Embryonic facial prominence (tissue), 1 donor: ENCODE measurements around the gene DCPS.
"Not testable (repeated sequence)": the region's sequence is repeated elsewhere in the genome, so short reads cannot be mapped to it uniquely, and the experiment has no call there.

ENCODE experiments used
- DNase-seq: peaks from one replicate; pipeline ENCODE4 v3.0.0-alpha.2; 2016; ENCODE audit errors: extremely low spot score

The DCPS gene

GRCh38 chr11:126344141-126345080, 40.6 kb downstream of the DCPS start:
- no peak for DNase-seq

DNA sequence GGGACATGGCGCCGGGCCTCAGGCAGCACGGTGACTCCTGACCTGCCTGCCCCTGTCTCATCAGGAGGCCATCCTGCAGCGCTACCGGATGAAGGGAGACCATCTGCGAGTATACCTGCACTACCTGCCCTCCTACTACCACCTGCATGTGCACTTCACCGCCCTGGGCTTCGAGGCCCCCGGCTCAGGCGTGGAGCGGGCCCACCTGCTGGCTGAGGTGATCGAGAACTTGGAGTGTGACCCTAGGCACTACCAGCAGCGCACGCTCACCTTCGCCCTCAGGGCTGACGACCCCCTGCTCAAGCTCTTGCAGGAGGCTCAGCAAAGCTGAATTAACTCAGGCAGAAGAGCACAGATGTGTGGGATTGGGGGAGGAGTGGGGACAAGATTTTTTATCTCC, 41.4 kb downstream of the DCPS start:
- DNase-seq = no peak

DNA sequence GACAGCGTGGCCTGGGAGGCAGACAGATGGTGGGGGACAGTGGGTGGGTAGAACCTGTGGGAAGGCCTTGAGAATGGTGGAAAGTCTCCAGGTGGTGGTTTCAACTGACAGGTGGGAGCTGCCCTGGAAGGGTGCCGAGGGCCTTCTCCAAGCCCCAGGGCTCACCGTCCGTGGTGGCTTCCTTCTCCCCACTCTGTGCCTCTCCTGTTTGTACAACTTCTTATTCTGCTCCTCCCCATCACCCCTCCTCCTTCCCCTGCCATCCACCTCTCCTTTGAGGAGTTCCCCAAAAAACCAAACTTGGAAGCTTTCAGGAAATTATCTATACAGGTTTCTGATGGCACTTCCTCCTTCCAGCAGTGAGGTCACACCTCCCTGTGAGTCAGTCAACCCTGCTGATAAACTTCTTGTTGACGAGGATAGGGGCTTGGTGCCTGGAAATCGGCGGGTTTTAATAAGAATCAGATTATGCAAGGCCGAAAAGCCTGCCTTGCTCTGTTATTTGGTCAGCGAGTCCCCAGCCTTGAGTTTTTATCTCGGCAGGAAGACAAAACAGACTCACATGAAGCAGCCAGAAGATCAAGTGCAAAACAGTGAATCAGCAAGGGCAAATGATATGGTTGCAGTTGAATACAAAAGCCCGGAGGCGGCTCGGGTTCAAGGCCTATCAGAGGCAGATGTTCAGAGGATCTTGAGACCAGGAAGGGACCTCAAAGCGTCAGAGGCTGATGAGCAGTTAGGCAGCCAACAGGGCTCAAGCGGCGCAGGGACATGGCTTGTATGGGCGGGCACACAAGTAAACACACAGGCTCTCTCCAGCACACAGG, 42.1 kb downstream of the DCPS start:
- no peak for DNase-seq

DNA sequence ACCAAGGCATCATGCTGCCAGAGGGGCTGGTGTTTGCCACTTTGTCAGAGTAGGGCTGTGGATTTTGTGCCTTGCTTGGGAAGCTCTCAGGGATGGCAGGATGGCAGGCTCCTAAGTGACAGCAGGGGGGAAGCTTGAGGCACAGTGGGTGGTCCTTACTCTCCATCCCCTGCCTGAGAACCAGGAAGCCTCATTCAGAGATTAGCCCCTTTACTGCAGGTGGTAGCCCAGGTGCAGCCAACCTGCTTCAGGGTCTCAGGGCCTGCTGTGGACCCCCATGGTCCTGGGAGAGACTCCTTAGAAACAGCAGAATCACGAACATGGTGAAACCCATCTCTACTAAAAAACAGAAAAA, 42.7 kb downstream of the DCPS start:
- DNase-seq = no peak

- not testable (repeated sequence) for DNase-seq
These were observed 43.1 kb downstream of the DCPS start for GRCh38 chr11:126346946-126347345.

DNA sequence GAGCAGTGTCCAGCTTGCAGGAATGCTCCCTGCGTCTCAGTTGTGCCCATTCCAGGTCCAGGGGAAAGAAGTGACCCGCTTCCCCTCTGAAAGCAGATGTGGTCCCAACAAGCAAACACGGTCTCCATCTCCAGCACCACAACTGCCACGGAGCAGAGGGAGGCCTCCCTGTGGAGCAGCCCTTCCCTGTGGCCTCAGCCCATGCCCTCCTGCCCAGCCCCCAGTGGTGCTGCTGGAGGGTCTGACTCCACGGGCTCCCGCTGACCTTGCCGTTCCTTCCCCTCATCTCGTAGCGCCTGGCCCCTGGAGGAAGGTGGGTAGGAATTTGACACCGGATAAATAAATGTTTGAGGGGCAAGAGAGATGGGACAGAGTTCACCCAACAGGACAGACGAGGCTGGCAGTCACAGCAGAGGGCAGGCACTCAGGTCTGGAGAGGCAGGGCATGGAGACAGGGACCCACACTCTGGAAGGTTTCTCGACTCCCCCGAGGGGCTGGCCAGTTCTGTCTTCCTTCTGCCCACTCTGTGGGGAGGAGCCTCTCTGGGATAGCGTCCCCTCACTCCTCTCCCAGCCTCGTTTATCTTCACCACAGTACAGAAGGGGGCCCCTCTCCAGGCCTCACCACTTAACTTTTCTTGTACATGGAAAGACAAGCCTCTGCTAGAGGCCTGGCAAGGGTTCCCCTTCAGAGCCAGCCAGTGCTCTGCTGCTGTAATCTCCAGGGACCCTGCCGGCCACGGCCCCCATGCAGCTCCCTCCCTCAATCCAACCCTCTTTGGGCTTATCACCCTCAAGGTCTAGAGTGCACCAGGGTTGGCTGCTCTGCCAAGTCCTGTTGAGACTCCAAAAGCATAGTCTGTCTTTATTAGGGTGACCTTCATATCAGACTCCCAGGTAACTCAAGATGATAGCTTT, 44.1 kb downstream of the DCPS start:
- no peak for DNase-seq

- DNase-seq = no peak
These were observed 45.1 kb downstream of the DCPS start for GRCh38 chr11:126348806-126349582.

- DNase-seq = no peak
These were observed 47.0 kb downstream of the DCPS start for GRCh38 chr11:126350836-126351235.

- no peak for DNase-seq
These were observed 48.3 kb downstream of the DCPS start for GRCh38 chr11:126352163-126352562.

GRCh38 chr11:126352934-126353801, 49.3 kb downstream of the DCPS start:
- DNase-seq = no peak

GRCh38 chr11:126354631-126355323, 50.9 kb downstream of the DCPS start:
- DNase-seq = no peak

DNA sequence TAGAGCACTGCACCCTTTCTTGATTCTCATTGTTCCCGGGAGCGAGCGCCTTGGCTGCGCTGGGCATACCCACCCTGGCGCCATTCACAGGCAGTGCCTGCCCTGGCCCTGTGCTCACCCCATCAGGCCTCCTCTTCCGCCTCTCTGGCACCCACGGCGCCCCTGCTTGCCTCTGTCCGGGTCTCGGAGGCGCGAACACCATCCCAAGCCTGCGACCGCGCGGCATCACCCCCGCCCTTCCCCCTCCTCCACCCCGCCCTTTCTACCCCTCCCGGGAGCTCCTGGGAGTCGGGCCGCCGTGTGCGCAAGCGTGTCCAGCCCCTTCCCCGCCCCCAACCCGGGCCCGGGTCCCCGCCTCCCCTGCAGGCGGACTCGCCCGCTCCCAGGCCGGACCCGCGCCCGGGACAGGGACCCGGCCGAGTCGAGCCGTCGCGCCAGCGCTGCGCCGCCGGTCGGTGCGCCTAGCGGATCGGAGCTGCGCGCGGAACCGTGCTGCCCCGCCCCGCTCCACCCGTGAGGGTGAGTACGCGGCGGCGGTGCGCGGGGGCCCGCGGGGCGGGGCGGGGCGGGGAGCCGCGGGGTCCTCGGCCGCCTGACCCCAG, 51.6 kb downstream of the DCPS start, which contains the start of gene ST3GAL4:
Gene ST3GAL4 (plus strand): TSS at position 363 of the 602 bp plus-strand sequence. CDS start 50,470 bp downstream, outside the sequence.
- peak; percentile 59 for DNase-seq

DNA sequence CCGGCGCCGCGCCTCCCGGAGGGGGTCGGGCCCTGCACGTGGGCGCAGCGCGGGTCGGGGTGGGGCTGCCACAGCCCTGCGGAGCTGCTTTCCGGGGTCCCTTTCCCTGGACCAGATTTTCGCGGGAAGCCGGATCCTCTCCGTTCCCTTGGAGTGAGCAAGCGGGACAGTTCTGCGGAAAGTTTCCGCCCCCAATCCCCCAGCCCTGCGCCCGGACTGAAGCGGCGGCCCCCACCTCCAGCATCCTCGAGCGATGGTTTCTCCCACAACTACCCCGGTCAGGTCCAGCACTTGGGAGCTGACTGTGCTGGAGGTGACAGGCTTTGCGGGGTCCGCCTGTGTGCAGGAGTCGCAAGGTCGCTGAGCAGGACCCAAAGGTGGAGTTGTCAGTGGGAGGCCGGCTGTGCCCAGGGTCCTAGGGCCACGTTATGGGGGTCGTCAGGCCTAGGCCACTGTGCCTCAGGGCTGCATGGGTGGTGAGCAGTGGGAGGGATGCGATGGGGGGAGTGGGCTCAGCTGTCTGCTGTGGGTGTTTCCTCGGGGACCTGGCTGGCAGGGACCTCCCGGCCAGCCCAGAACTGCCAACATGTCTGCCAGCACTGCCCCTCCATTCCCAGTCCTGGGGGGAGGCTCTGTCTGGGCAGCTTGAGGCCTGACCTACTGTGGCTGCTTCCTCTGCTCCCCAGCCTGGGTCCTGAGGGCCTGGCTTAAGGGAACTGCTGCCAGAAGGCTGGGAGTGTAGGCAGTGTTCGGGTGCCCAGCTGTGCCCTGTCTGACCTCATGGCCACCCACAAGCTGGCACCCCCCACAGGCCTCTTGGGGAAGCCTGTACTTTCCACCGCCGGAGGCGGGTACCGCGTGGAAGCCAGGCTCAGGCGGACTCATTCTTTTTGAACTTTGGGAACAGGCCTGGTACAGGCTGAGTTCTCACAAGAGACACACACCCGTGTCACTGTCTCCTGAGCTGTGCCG, 52.4 kb downstream of the DCPS start:
- no peak for DNase-seq

- DNase-seq = no peak
These were observed 53.4 kb downstream of the DCPS start for GRCh38 chr11:126357055-126357962.

DNA sequence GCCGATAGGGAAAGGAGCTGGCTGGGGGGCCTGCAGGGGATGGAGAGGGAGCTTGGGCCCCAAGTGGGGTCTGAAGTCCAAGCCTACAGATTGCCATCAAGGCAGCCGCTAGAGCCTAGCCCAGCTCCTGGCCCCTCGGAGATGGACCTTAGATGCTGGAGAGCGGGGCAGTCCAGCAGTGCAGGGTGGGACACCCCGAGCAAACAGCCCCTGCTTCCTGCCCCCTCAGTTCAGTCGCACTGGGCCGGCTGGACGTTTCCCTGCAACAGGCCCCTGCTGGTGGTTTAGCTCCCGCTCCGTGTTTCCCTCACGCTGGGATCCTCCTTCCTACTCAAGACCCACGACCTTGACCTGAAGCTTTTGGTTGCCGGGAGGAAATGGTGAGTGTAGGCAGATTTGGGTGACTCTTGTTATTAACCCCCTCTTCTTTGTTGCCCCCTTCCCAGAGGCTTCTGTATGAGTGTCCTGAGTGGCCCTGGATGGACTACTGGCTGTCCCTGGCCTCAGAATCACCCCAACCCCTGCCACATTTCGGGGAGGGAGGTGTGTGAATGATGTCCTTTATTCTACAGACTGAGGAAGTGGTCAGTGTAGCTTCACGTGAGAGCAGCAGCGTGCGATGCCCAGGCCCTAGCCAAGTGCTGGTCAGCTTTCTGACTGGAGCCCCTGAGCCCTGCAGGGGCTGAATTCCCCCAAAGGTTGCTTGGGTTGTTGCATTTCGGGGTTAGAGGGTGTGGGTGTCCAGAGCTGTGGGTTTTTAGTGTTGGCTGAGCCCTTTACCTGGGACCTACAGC, 54.3 kb downstream of the DCPS start:
- no peak for DNase-seq

GRCh38 chr11:126358763-126359160, 54.9 kb downstream of the DCPS start:
- no peak for DNase-seq
